ENCODE measurements around the gene SNX25.

SNX25 gene

GRCh38 chr4:185221491-185221890 is 12.1 kb downstream of the SNX25 start:
- TF ChIP-seq FOXP2 (optimal IDR thresholded peaks at IDR 0.05; ENCODE audit: borderline replicate concordance, extremely low read depth, extremely low read length, insufficient read depth): no peak
- TF ChIP-seq SIN3A (IDR thresholded peaks at IDR 0.05; ENCODE audit: borderline replicate concordance, insufficient read depth, low read length): no peak
- TF ChIP-seq TAF1 (IDR thresholded peaks at IDR 0.05; ENCODE audit: borderline replicate concordance, insufficient read depth, low read length): no peak
- TF ChIP-seq POLR2AphosphoS5 (IDR thresholded peaks at IDR 0.05; ENCODE audit: low read depth, low read length): no peak
- no peak for TF ChIP-seq REST (IDR thresholded peaks at IDR 0.05; ENCODE audit: insufficient read depth in 1 of 2, low read depth in 2 of 2, low read length in 2 of 2)

- TF ChIP-seq SIN3A (IDR thresholded peaks at IDR 0.05; ENCODE audit: borderline replicate concordance, insufficient read depth, low read length): no peak
- no peak for TF ChIP-seq POLR2AphosphoS5 (IDR thresholded peaks at IDR 0.05; ENCODE audit: low read depth, low read length)
- TF ChIP-seq FOXP2 (optimal IDR thresholded peaks at IDR 0.05; ENCODE audit: borderline replicate concordance, extremely low read depth, extremely low read length, insufficient read depth): no peak
- no peak for TF ChIP-seq REST (IDR thresholded peaks at IDR 0.05; ENCODE audit: insufficient read depth in 1 of 2, low read depth in 2 of 2, low read length in 2 of 2)
- TF ChIP-seq TAF1 (IDR thresholded peaks at IDR 0.05; ENCODE audit: borderline replicate concordance, insufficient read depth, low read length): no peak
These were observed 12.5 kb downstream of the SNX25 start for GRCh38 chr4:185221912-185222311.

- no peak for TF ChIP-seq REST (IDR thresholded peaks at IDR 0.05; ENCODE audit: insufficient read depth in 1 of 2, low read depth in 2 of 2, low read length in 2 of 2)
These were observed 13.2 kb downstream of the SNX25 start for GRCh38 chr4:185222598-185222997.

GRCh38 chr4:185224597-185224996 is 15.2 kb downstream of the SNX25 start:
- TF ChIP-seq POLR2AphosphoS5 (IDR thresholded peaks at IDR 0.05; ENCODE audit: low read depth, low read length): no peak
- TF ChIP-seq REST (IDR thresholded peaks at IDR 0.05; ENCODE audit: insufficient read depth in 1 of 2, low read depth in 2 of 2, low read length in 2 of 2): no peak
- TF ChIP-seq SIN3A (IDR thresholded peaks at IDR 0.05; ENCODE audit: borderline replicate concordance, insufficient read depth, low read length): no peak

GRCh38 chr4:185225940-185226339 is 16.5 kb downstream of the SNX25 start:
- TF ChIP-seq TAF1 (IDR thresholded peaks at IDR 0.05; ENCODE audit: borderline replicate concordance, insufficient read depth, low read length) (no peak), REST (IDR thresholded peaks at IDR 0.05; ENCODE audit: insufficient read depth in 1 of 2, low read depth in 2 of 2, low read length in 2 of 2) (no peak), SIN3A (IDR thresholded peaks at IDR 0.05; ENCODE audit: borderline replicate concordance, insufficient read depth, low read length) (no peak)
